ENCODE measurements around the gene DCAF11. TPM values are rescaled to one million over a fixed set of nuclear protein-coding genes. Genes with fewer than 3 reads are reported as not detected.

DCAF11 gene
- polyA plus RNA-seq, 3 donors = 45.6 to 56.6 (median 48.8) TPM

DNA sequence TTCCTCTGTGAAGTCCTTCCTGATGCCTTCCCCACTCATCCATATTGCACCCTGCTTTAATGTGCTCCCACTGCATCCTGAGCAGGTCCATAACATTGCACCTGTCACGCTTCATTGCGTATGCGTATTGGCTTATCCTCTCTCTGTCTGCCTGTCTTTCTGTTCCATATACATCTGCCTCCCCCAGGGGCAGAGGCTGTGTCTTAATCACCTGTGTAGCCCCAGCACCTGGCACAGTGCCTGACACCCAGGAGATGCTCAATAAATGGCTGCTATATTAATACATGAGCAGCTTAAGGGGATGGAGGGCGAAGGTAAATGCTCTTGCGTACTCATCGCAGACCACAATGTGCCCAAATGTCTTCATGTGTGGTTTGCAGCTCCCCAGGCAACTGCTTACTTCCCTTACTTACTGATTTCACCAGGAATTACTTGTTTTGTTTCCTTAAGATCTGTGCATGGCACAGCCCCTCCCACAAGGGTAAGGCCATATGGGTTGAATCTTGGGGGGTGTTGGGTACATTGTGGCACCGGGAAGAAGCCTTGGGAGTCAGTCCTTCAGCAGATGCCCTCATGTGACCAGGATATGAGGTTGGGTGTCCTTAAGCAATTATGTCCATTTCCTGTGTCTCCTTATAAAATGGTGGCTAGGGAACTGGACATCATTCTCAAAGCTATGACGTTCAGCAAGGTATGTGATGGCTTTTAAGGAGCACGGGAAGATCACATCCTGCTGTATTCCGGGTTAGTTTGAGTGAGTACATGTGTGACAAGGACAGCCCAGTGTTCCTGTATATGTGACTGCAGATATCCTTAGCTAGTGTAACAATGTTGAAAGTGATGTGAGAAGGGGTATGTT, 44.1 kb upstream of the DCAF11 start:
- TF ChIP-seq, protein P1, sequence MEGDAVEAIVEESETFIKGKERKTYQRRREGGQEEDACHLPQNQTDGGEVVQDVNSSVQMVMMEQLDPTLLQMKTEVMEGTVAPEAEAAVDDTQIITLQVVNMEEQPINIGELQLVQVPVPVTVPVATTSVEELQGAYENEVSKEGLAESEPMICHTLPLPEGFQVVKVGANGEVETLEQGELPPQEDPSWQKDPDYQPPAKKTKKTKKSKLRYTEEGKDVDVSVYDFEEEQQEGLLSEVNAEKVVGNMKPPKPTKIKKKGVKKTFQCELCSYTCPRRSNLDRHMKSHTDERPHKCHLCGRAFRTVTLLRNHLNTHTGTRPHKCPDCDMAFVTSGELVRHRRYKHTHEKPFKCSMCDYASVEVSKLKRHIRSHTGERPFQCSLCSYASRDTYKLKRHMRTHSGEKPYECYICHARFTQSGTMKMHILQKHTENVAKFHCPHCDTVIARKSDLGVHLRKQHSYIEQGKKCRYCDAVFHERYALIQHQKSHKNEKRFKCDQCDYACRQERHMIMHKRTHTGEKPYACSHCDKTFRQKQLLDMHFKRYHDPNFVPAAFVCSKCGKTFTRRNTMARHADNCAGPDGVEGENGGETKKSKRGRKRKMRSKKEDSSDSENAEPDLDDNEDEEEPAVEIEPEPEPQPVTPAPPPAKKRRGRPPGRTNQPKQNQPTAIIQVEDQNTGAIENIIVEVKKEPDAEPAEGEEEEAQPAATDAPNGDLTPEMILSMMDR (IDR thresholded peaks at IDR 0.05) = no peak
- Histone ChIP-seq H3K79me2 (ENCODE audit: insufficient read depth, low read length) (no peaks in the 10 kb centered on the region), H2AFZ (ENCODE audit: insufficient read depth, low read depth, low read length, poor library complexity, severe bottlenecking) (no peak overlapping the region), H3K4me2 (replicated peaks; ENCODE audit: extremely low read depth, low read length, poor library complexity, severe bottlenecking) (no peak overlapping the region), H3K4me3 (replicated peaks in 1 of 3; ENCODE audit: low read depth in 2 of 3, low read length in 3 of 3) (no peak overlapping the region), H4K20me1 (ENCODE audit: insufficient read depth, low read length) (no peaks in the 10 kb centered on the region), H3K9me3 (replicated peaks in 1 of 2; ENCODE audit: control insufficient read depth in 1 of 2, insufficient read depth in 1 of 2, low read length in 2 of 2) (no peaks in the 10 kb centered on the region), H3K27ac (ENCODE audit: low read depth in 1 of 2, low read length in 2 of 2) (no peak overlapping the region), H3K36me3 (replicated peaks in 1 of 2; ENCODE audit: control insufficient read depth in 1 of 2, insufficient read depth in 2 of 2, low read length in 2 of 2) (no peaks in the 10 kb centered on the region), H3K9ac (ENCODE audit: insufficient read depth, low read length, poor library complexity, severe bottlenecking) (no peak overlapping the region), H3K27me3 (ENCODE audit: control insufficient read depth in 2 of 2, insufficient read depth in 2 of 2, low read length in 2 of 2) (no peaks in the 10 kb centered on the region), H3K4me1 (ENCODE audit: control insufficient read depth in 1 of 2, insufficient read depth in 2 of 2, low read length in 2 of 2) (no peaks in the 10 kb centered on the region)
- Mint-ChIP-seq H3K36me3 (no peaks in the 10 kb centered on the region), H3K27ac (no peak overlapping the region), H3K27me3 (ENCODE audit: low read depth in 3 of 3) (peaks cover 4 to 15% (median 11%) of the 10 kb centered on the region in 3 donors), H3K9me3 (no peaks in the 10 kb centered on the region), H3K4me1 (peaks cover 11% of the 10 kb centered on the region), H3K4me3 (no peak overlapping the region)
- intact Hi-C loops (cut with micrococcal nuclease) = no loop called here
- WGBS (ENCODE audit: insufficient coverage) = 82% methylated on average over 7 of the region's 10 CpGs
- no peak for DNase-seq

DNA sequence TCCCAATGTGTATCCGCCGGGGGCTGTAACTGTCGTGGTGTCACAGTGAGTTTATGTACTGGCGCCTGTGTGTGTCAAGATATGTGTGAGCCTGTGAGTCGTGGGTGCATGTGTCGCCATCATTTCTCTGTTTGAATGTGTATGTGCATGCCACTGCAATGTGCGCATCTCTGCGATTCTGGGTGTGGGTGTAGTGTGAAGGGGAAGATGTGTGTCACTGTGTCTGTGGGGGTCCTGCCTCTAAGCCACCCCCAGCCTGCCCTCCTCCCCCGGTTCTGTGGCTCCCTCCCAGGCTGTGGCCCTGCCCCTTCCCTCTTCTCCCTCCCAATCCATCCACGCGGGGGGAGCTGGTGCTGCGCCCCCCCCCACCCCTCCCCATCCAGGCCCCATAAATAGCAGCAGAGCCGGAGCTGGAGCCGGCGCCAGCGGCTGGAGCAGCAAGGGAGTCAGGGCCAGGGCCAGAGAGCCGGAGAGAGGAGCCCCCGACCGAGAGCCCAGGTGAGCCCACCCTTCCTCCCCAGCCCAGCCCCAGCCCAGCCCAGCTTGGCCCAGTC, 43.4 kb upstream of the DCAF11 start, which contains the start of gene CPNE6:
Gene CPNE6 (plus strand): TSS at position 419 of the 554 bp plus-strand sequence. CDS start 1,375 bp downstream, outside the sequence.
- Histone ChIP-seq H3K4me1 (ENCODE audit: control insufficient read depth in 1 of 2, insufficient read depth in 2 of 2, low read length in 2 of 2) (no peaks in the 10 kb centered on the region), H3K36me3 (replicated peaks in 1 of 2; ENCODE audit: control insufficient read depth in 1 of 2, insufficient read depth in 2 of 2, low read length in 2 of 2) (no peaks in the 10 kb centered on the region), H3K9me3 (replicated peaks in 1 of 2; ENCODE audit: control insufficient read depth in 1 of 2, insufficient read depth in 1 of 2, low read length in 2 of 2) (no peaks in the 10 kb centered on the region), H3K4me3 (replicated peaks in 1 of 3; ENCODE audit: low read depth in 2 of 3, low read length in 3 of 3) (no peak within 1 kb of the TSS), H3K9ac (ENCODE audit: insufficient read depth, low read length, poor library complexity, severe bottlenecking) (no peak within 1 kb of the TSS), H3K27ac (ENCODE audit: low read depth in 1 of 2, low read length in 2 of 2) (no peak within 1 kb of the TSS), H2AFZ (ENCODE audit: insufficient read depth, low read depth, low read length, poor library complexity, severe bottlenecking) (no peak within 1 kb of the TSS), H4K20me1 (ENCODE audit: insufficient read depth, low read length) (no peaks in the 10 kb centered on the region), H3K79me2 (ENCODE audit: insufficient read depth, low read length) (no peaks in the 10 kb centered on the region), H3K4me2 (replicated peaks; ENCODE audit: extremely low read depth, low read length, poor library complexity, severe bottlenecking) (no peak within 1 kb of the TSS), H3K27me3 (ENCODE audit: control insufficient read depth in 2 of 2, insufficient read depth in 2 of 2, low read length in 2 of 2) (no peaks in the 10 kb centered on the region)
- WGBS (ENCODE audit: insufficient coverage) = 68% methylated on average over 9 of the region's 19 CpGs
- Mint-ChIP-seq H3K27ac (peak within 1 kb of the TSS in 1 of 7 donors; percentile 36), H3K4me3 (no peak within 1 kb of the TSS), H3K36me3 (no peaks in the 10 kb centered on the region), H3K27me3 (ENCODE audit: low read depth in 3 of 3) (peaks cover 4 to 17% (median 13%) of the 10 kb centered on the region in 3 donors), H3K4me1 (peaks cover 15% of the 10 kb centered on the region), H3K9me3 (no peaks in the 10 kb centered on the region)
- TF ChIP-seq, protein P1 (IDR thresholded peaks at IDR 0.05) = no peak
- DNase-seq = no peak
- intact Hi-C loops (cut with micrococcal nuclease) = no loop called here
